HG03521 (cell line): ENCODE measurements around the gene PRR15L.
"Not testable (repeated sequence)": the region's sequence is repeated elsewhere in the genome, so short reads cannot be mapped to it uniquely, and the experiment has no call there.

Experiments
- ATAC-seq: cut with Tn5 transposase; IDR thresholded peaks from one replicate; pipeline ENCODE4 v1.9.1; 2021; ENCODE audit warnings: mild to moderate bottlenecking, moderate library complexity; ENCODE audit not compliant: unreplicated experiment

PRR15L gene

GRCh38 chr17:47989159-47989558, 31.5 kb upstream of the PRR15L start:
- ATAC-seq: no peak

GRCh38 chr17:47988445-47988844, 30.8 kb upstream of the PRR15L start:
- not testable (repeated sequence) for ATAC-seq

- ATAC-seq: no peak
These were observed 29.7 kb upstream of the PRR15L start for GRCh38 chr17:47987240-47987835.

GRCh38 chr17:47986520-47986919, 28.8 kb upstream of the PRR15L start:
- no peak for ATAC-seq

GRCh38 chr17:47983492-47984223, 26.0 kb upstream of the PRR15L start:
- ATAC-seq: no peak

GRCh38 chr17:47982645-47983390, 25.1 kb upstream of the PRR15L start:
- ATAC-seq: no peak

GRCh38 chr17:47982091-47982617, 24.5 kb upstream of the PRR15L start:
- ATAC-seq: no peak

GRCh38 chr17:47981462-47981861, 23.8 kb upstream of the PRR15L start:
- no peak for ATAC-seq

- ATAC-seq: no peak
These were observed 22.9 kb upstream of the PRR15L start for GRCh38 chr17:47980541-47980940.

GRCh38 chr17:47978324-47978723, 20.6 kb upstream of the PRR15L start:
- no peak for ATAC-seq

- ATAC-seq: no peak
These were observed 18.1 kb upstream of the PRR15L start for GRCh38 chr17:47975823-47976205.

- ATAC-seq: no peak
These were observed 17.6 kb upstream of the PRR15L start for GRCh38 chr17:47975189-47975822.

GRCh38 chr17:47973541-47973940, 15.9 kb upstream of the PRR15L start:
- ATAC-seq: no peak

GRCh38 chr17:47970725-47971499, 13.2 kb upstream of the PRR15L start, which contains the start of gene CDK5RAP3:
TSS of gene CDK5RAP3 (plus strand) at chr17:47971113. CDS start at chr17:47971147, 34 bp downstream.
- peak; percentile 98 for ATAC-seq

- ATAC-seq: no peak
These were observed 12.4 kb upstream of the PRR15L start for GRCh38 chr17:47969930-47970724.

GRCh38 chr17:47968836-47969235, 11.2 kb upstream of the PRR15L start:
- ATAC-seq: no peak

GRCh38 chr17:47967607-47968252, 10.0 kb upstream of the PRR15L start:
- ATAC-seq: no peak

GRCh38 chr17:47966079-47966519, 8.4 kb upstream of the PRR15L start:
- no peak for ATAC-seq

- no peak for ATAC-seq
These were observed 7.2 kb upstream of the PRR15L start for GRCh38 chr17:47964856-47965255.
